NCI-H2171 treated with DMSO at 0.1 percent for 48 hours (cell line): ENCODE measurements around the gene CDK6.

Experiments used
- DNase-seq: peaks from one replicate; lab custom pipeline; 2025; lab: John Stamatoyannopoulos, UW

Gene CDK6

DNA sequence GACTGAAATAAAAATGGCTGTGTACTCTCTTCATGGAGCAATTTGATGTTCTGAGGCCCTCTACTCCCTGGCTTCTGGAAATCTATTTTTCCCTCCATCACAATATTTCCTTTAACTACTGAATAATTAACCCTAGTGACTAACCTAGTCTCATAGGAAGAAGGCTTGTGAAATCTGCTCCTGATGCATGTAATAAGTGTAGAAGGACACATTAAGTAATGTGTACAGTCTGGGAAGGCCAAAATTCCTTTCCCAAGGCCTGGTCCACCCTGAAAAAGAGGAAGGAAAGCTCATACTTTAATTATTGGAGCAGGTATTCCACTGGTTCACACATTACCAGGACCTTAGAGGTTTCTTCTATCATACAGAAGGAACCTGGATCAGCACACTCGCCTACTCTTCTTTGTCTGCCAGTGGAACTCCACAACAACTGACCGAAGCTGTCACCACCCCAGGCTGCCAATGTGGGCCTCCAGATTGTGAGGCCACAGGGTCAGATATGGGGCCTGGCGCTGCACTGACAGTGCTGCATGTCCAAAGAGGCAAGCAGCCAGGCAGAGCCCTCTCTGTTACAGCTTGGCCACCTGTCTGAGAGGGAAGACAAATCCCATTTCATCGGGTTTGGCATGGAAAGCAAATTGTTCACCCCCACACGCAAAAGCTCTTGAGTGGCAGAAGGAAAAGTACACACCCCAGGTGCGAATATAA, 191.8 kb downstream of the CDK6 start:
- DNase-seq: no peak

- DNase-seq: no peak
These were observed 192.6 kb downstream of the CDK6 start for GRCh38 chr7:92643821-92644220.

DNA sequence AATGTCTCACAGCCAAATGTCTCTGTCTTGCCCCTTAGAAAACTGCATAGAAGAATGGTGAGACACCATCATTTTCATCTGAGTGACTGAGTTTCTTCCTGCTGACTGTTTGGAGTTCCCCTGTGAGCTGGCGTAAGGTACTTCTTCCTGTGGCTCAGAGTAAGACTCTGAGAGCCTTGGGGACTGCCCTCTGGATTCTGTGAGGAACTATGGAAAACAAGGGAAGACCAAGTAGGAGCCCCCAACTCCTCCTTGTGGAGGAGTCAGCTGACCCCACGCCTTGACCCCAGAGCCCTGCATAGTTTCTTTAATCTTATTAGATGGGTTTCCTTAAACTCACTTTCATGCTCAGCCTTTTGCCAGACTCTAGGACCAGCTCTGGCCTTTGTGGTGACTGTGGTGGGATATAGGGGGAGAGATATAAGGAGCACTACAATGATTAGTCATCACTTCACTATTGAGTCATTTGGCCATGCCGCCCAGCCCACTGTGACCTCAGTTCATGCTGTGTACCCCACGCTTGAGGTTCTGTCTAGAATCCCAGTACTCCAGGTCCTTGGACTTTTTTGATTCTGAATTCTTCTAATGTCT, 194.4 kb downstream of the CDK6 start:
- no peak for DNase-seq

GRCh38 chr7:92639966-92640365, 196.4 kb downstream of the CDK6 start:
- DNase-seq: no peak

GRCh38 chr7:92639213-92639896, 197.0 kb downstream of the CDK6 start:
- DNase-seq: no peak

DNA sequence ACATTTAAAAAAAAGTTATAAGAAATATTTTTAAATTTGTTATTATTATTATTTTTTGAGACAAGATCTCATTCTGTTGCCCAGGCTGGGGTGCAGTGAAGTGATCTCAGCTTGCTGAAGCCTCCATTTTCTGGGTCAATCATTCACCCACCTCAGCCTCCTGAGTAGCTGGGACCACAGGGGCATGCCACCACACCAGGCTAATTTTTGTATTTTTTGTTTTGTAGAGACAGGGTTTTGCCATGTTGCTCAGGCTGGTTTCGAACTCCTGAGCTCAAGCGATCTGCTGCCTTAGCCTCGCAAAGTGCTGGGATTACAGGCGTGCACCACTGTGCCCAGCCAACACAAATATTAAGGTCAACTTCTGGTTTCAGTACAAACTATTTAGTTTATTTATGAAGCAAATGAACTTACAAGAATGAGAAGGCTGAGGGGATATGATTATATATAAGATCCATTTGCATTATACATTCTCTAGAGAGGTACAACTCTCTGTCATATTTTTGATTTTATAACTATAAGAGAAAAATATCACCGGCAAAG, 200.3 kb downstream of the CDK6 start:
- DNase-seq: no peak

- no peak for DNase-seq
These were observed 200.8 kb downstream of the CDK6 start for GRCh38 chr7:92635538-92635937.

- no peak for DNase-seq
These were observed 201.4 kb downstream of the CDK6 start for GRCh38 chr7:92634924-92635519.

- no peak for DNase-seq
These were observed 202.2 kb downstream of the CDK6 start for GRCh38 chr7:92634205-92634604.

GRCh38 chr7:92633211-92633906, 203.0 kb downstream of the CDK6 start:
- no peak for DNase-seq

GRCh38 chr7:92632791-92633190, 203.6 kb downstream of the CDK6 start:
- no peak for DNase-seq

DNA sequence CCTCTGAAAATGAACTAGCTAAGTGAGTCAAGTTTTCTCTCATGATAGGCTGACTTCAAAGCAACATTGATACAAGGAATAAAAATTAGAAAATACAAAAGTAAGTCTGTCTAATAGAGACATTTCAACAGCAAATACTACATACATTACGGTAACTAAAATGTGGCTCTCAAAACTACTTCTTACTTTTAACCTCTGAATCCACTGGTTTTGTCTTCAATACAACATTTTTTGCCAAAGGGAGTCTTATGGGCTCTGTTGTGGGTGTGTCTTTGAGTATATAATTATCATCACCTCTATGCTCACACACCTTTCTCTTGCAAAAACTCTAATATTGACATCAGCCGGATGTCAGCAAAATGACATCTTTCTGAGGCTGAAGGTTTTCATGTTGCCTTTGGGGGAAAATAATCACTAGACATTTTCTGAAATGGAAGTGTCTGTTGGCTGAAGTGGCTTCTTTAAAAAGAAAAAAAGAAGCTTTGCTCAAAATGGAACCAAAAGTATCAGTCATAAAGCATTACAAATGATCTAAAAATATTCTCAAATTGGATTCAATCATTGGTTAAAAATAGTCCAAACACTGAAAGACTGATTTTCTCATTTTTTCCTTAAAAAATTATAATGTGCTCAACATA, 204.4 kb downstream of the CDK6 start:
- no peak for DNase-seq

DNA sequence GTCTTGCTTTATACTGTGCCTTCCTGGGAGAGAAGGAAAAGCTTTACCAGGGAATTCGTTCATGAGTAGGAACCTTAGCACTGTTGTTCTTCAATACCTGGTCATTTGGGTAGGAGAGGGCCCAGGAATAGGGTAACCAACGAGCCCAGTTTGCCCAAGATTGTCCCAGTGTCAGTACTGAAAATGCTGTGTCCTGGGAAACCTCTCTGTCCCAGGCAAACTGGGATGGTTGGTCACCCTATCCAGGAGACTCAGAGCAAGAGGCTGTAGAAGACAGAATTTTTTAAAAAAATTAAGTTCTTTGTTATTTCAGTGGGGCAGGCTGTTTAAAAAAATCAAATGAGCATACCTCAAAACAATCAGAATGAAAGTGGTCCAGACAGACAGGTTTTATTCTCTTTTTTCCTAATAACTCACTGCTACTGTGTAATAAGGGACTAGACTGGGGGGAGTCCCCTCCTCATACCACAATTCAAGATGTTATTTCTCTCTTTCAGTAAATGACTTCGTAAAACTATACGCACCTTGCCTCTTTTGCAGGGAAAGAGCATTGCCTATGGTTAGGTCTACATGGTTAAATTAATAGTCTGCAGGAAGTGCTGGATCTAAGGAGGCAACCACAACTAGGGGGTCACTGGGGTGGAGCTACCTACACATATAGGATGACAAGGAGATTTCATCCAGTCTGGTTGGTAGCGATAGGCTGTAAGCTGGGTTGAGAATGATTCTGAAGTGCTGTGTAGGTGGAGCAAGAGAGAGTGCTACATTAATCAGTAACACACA, 205.1 kb downstream of the CDK6 start:
- DNase-seq: no peak

- DNase-seq: no peak
These were observed 206.6 kb downstream of the CDK6 start for GRCh38 chr7:92629779-92630178.

- no peak for DNase-seq
These were observed 208.4 kb downstream of the CDK6 start for GRCh38 chr7:92627956-92628355.

GRCh38 chr7:92626281-92626809, 210.0 kb downstream of the CDK6 start:
- no peak for DNase-seq

DNA sequence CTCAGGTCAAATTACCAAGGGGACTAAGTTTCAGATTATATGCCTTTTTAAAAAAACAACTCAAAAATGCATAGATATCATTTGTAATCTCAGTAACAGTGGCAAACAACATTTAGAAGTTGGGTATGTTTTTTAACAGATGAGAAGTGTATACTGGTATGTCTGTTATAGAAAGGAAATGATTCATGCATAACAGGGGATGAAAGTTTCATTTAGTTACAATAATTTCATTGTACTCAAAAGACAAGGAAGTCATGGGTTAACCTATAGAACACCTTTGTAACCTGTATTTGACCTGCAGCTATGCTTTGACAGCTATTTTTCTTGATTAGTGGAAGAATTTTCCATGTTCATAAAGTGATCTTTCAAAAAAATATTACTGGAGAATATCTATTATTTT, 210.8 kb downstream of the CDK6 start:
- no peak for DNase-seq

- no peak for DNase-seq
These were observed 211.9 kb downstream of the CDK6 start for GRCh38 chr7:92624298-92624996.

- peak; percentile 10 for DNase-seq
These were observed 212.8 kb downstream of the CDK6 start for GRCh38 chr7:92623544-92623943.

DNA sequence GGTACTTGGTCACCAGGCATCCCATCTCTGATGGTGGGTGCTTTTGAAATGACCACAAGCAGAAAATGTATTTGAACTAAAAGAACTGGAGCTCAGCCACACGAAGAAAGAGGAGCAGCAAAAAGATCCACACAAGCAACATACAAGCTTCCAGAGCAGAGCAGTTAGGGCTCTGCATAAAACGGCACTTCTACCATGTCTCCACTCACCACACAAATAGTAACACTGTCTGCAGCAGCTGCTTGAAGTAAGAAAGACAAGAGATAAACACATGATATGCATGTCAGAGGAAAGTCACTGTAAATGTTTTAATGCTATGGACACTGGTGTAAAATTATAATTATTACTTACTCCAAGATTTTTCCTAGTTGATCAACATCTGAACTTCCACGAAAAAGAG, 213.7 kb downstream of the CDK6 start:
- no peak for DNase-seq
